A673 (cell line): ENCODE data around the gene OPRM1. TPM values are rescaled to one million over a fixed set of nuclear protein-coding genes. Genes with fewer than 3 reads are reported as not detected.
A peak's percentile ranks its signal among the peaks of the same experiment; 100 is the strongest.

Experiments
- BruUV-seq: library from RNA; stranded (reverse); fragments of 400-500 nt; replicated peaks from 2 replicates; lab custom pipeline; 2021; lab: Mats Ljungman, UMichigan
- CTCF ChIA-PET: fragments of 300-600 bp; sonication (Branson Sonifier 250); formaldehyde crosslinking; loops from one replicate; lab custom pipeline; 2022; ENCODE audit warnings: antibody characterized with exemption; lab: Charles Lee
- POLR2A ChIA-PET: fragments of 300-600 bp; sonication (Branson Sonifier 250); formaldehyde crosslinking; loops from one replicate; lab custom pipeline; 2022; ENCODE audit warnings: antibody characterized with exemption; ENCODE audit not compliant: low non-redundant PET; lab: Charles Lee
- DNase-seq: peaks from one replicate; pipeline ENCODE4 v3.0.0-alpha.2; 2015; ENCODE audit warnings: low spot score
- H3K27ac ChIP-seq: fragments of 200-600 bp; sonication (generic); 2 replicates; pipeline ENCODE4 v1.5.1; 2016; ENCODE audit warnings: mixed run types, low read depth, mild to moderate bottlenecking, mixed read lengths, antibody characterized with exemption, low read length; ENCODE audit not compliant: poor library complexity, severe bottlenecking
- H3K27me3 ChIP-seq: fragments of 200-600 bp; sonication (generic); replicated peaks from 2 replicates; pipeline ENCODE4 v1.6.1; 2017; ENCODE audit warnings: mixed run types, low read depth, mild to moderate bottlenecking, mixed read lengths, antibody characterized with exemption, low read length; ENCODE audit not compliant: insufficient read depth, poor library complexity
- H3K36me3 ChIP-seq: fragments of 200-600 bp; sonication (generic); 2 replicates; pipeline ENCODE4 v1.6.1; 2016; ENCODE audit warnings: mixed run types, mild to moderate bottlenecking, mixed read lengths, antibody characterized with exemption, low read length; ENCODE audit not compliant: insufficient read depth, poor library complexity, severe bottlenecking
- H3K4me1 ChIP-seq: fragments of 200-600 bp; sonication (generic); 2 replicates; pipeline ENCODE4 v1.6.1; 2017; ENCODE audit warnings: mixed run types, mild to moderate bottlenecking, mixed read lengths, antibody characterized with exemption, low read length; ENCODE audit not compliant: insufficient read depth, poor library complexity, severe bottlenecking
- H3K4me3 ChIP-seq: fragments of 200-600 bp; sonication (generic); 2 replicates; pipeline ENCODE4 v1.5.1; 2016; ENCODE audit warnings: low read depth, mixed run types, mild to moderate bottlenecking, mixed read lengths, low read length; ENCODE audit not compliant: poor library complexity, severe bottlenecking
- H3K9me3 ChIP-seq: fragments of 200-600 bp; sonication (generic); 2 replicates; pipeline ENCODE4 v1.6.1; 2016; ENCODE audit warnings: mixed run types, low read depth, mild to moderate bottlenecking, mixed read lengths, antibody characterized with exemption, low read length; ENCODE audit not compliant: poor library complexity, severe bottlenecking
- CTCF ChIP-seq: fragments of 300-800, 200-600 bp; sonication (generic); conservative IDR thresholded peaks from 2 replicates; pipeline ENCODE4 v1.5.1; 2017; ENCODE audit warnings: low read depth, mild to moderate bottlenecking, antibody characterized with exemption, low read length, moderate library complexity, mixed read lengths
- EZH2 ChIP-seq: fragments of 200-600 bp; sonication (generic); IDR thresholded peaks from 2 replicates; pipeline ENCODE4 v1.6.1; 2017; ENCODE audit warnings: borderline replicate concordance, low read depth, mild to moderate bottlenecking, mixed read lengths, antibody characterized with exemption, low read length; ENCODE audit not compliant: poor library complexity, severe bottlenecking
- intact Hi-C: fragments of 100-400 bp; cut with micrococcal nuclease; formaldehyde crosslinking; loops from one replicate; pipeline ENCODE4 v1.10.0; 2022; ENCODE audit not compliant: unreplicated experiment
- total RNA-seq: library from RNA; stranded (reverse); gene quantifications from 2 replicates; pipeline ENCODE4 v1.2.3, GENCODE V29; 2021

OPRM1 gene
- total RNA-seq, 1 experiment from 2014 or later = not detected

GRCh38 chr6:154274168-154274567 lies 235.1 kb downstream of the OPRM1 start:
- Histone ChIP-seq H3K4me3 (no peak overlapping the region), H3K27me3 (peaks cover 4% of the 10 kb centered on the region), H3K27ac (no peak overlapping the region), H3K36me3 (no peaks in the 10 kb centered on the region), H3K4me1 (no peaks in the 10 kb centered on the region), H3K9me3 (no peaks in the 10 kb centered on the region)
- BruUV-seq = no TSS peak
- TF ChIP-seq EZH2 (no peak), CTCF (no peak)
- POLR2A ChIA-PET = no interaction called here
- DNase-seq = no peak
- intact Hi-C loops = no loop called here
- CTCF ChIA-PET = no interaction called here

GRCh38 chr6:154276810-154277628 lies 238.0 kb downstream of the OPRM1 start:
- no TSS peak for BruUV-seq
- Histone ChIP-seq H3K4me1 (no peaks in the 10 kb centered on the region), H3K9me3 (no peaks in the 10 kb centered on the region), H3K4me3 (peak overlapping the region; percentile 29), H3K27ac (no peak overlapping the region), H3K36me3 (no peaks in the 10 kb centered on the region), H3K27me3 (peaks cover 1% of the 10 kb centered on the region)
- ChIA-PET POLR2A (no interaction called here), CTCF (interaction anchor here (0.5 to 1.0 kb wide), 4 partner anchors 10 to 280 kb away, joined by 3 to 5 read pairs (median 4); no protein-coding TSS in a partner anchor)
- intact Hi-C loops = loop anchor here (1.0 kb wide), 1 partner anchor 121 kb away; no protein-coding TSS in a partner anchor
- peak; percentile 55 for DNase-seq
- TF ChIP-seq EZH2 (no peak), CTCF (peak; percentile 73)

GRCh38 chr6:154277629-154278017 lies 238.6 kb downstream of the OPRM1 start:
- intact Hi-C loops = loop anchor here (1.0 kb wide), 1 partner anchor 121 kb away; no protein-coding TSS in a partner anchor
- Histone ChIP-seq H3K9me3 (no peaks in the 10 kb centered on the region), H3K27ac (no peak overlapping the region), H3K4me3 (peak overlapping the region; percentile 29), H3K27me3 (no peaks in the 10 kb centered on the region), H3K4me1 (no peaks in the 10 kb centered on the region), H3K36me3 (no peaks in the 10 kb centered on the region)
- no TSS peak for BruUV-seq
- TF ChIP-seq CTCF (no peak), EZH2 (no peak)
- no peak for DNase-seq
- ChIA-PET CTCF (interaction anchor here (0.5 to 1.0 kb wide), 5 partner anchors 11 to 280 kb away, joined by 3 to 5 read pairs (median 3); no protein-coding TSS in a partner anchor), POLR2A (no interaction called here)
